Ramos (cell line): ENCODE measurements around the gene RTL5.

ENCODE experiments used
- in situ Hi-C: fragments of 300-500 bp; cut with MboI; formaldehyde crosslinking; loops from one replicate; pipeline ENCODE4 v1.14.3; 2022; ENCODE audit warnings: low sequenced_read_pairs; ENCODE audit not compliant: unreplicated experiment

Gene RTL5

DNA sequence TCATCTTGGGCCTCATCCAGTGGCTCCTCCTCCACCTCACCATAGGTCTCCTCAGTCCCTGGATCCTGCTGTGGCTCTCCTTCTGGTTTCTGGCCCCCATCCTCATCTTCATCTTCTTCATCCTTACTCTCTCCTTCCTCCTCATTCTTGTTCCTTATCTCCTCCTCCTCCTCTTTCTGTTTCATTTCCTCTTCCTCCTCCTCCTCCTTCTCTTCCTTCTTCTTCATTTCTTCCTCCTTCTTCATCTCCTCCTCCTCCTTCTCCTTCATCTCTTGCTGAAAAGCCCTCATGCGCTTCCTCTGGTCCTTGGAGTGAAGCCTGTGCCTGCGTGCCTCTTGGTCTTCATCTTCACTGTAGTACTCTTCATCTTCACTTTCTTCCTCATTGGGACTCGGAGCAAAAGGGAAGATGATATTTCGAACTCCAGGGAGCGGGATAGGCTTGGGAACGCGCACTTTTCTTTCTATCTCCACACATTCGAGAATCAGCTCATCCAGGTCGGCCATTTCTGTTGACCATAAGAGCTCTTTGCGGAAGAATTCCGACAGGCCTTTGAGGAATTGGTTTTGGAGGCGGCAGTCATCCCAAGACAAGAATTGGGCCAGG, 1.5 kb downstream of the RTL5 start:
- in situ Hi-C loops: no loop called here

DNA sequence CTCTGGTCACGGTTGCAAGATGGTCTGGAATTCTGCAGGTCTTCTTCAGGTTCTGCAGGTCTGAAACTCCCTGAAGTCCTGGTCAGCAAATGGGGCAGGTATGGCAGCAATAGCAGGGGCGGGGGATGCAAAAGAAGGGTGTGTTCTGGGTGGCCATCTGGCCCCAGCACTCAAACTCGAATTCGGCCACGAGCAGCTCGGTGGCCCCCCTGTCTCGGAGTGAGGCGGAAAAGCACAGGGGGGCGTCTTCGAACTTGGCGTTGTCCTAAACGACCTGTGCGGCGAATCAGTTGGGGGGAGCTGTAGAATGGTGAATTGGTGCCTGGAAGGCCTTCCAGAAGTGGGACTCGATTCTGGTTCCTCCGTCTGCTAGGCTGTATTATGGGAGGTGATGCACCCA, 2.1 kb downstream of the RTL5 start:
- in situ Hi-C loops: no loop called here

DNA sequence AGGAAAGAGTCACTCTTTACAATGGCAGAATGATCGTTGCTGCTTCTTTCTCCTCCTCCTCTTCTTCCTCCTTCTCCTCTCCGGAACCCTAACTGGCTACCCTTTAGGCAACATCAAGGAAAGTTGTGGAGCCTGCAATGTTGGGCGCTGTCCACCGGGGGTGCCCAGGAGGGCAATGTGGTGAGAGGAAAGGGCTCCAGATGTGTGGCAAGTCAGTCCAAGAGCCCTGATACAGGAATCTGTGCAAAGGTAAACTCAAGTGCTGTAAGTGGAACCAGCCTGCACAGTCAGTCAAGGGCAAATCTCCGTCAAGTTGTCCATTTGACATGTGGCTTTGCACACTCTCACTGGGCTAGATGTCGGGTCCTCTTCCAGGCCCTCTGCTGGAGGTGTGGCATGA, 2.8 kb downstream of the RTL5 start:
- in situ Hi-C loops: no loop called here

DNA sequence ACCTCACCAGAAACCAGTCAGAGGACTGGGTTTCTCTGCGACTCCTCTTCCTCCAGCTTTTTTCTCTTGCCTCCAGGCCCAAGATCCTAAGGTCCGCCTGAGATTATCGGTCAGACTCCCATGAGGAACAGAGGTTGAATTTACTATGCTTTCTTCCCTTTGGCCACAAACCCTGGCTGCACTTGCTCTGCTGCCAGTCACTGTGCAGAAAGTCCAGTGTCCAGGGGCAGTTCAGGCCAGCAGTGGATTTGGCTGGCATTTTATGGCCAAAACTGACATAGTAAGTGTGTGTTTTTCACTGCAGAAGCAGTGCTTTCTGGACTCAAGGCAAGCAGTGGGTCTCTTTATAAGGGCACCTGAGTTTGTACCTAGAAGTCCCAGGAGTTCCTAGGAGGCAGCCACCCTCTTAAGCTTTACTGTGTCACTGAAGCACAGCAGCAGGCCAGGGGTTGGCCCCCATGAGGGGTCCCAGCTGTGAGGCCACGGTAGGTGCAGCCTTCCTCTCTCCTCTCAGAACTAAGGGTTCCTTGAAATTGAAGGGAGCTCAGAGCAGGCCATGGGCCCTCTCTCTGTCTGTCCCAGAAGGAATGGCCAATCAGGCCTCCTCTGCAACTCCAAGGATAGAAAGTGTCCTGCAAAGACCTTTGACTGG, 3.4 kb downstream of the RTL5 start:
- in situ Hi-C loops: no loop called here

DNA sequence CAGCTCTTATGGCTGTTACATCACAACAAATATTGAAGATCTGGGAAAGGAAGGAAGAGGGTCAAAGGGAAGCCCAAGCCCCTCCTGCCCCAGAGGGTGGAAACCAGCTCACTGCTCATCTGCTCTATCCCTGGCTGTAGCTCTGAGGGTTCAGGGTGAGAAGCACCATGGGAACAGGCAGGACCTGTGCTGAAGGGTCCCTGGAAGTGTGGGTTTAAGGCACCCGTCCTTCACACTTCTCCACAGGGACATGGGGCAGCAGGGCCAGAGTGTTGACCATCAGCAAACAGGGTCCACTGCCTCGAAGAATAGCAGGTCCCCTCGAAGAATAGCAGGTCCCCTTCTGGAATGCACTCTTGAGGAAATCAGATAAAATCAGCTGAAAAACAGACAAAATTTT, 4.4 kb downstream of the RTL5 start:
- in situ Hi-C loops: no loop called here

DNA sequence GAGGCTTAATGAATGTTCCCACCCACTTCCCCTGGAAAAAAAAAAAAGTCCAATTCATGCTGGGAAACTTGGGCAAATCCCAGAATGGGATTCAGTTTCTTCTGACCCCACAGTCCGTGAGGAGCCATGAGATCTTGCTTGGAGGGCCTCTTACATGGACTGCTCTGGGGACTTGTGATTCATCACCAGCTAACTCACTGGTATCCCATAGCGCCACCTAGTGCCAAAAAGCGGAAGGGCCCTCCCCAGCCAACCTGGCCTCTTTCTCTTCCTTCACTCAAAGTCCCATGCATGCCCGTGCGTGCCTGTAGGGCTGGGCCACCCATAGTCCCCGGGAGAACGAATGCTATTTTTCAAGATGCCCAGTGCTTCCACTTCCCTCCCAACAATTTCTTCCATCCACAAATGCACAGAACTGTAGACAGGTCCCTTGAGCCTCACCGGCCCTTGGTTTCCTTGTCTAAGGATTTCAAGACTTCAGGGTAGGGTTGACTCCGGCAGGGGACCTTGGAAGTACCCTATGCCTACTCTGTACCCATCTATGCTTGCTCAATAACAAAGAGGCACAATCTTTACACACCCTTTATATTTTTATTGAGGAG, 5.1 kb downstream of the RTL5 start:
- in situ Hi-C loops: no loop called here

DNA sequence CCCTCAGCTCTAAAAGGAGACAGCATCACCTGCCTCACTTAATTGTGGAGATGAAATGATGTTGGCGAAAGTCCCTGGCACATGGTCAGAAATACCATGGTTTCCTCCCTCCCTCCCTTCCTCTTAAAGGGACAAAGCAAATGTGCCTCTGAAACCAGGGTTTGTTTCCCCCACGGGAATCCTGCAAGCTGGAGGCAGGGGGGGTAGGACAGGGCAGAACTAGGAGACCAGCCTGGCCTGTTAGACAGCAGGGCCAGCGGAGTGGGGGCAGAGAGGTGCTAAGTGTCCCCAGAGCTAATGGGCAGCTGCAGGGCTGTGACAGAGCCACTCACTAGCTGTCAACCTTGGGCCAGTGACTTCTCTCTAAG, 5.7 kb downstream of the RTL5 start:
- in situ Hi-C loops: no loop called here

DNA sequence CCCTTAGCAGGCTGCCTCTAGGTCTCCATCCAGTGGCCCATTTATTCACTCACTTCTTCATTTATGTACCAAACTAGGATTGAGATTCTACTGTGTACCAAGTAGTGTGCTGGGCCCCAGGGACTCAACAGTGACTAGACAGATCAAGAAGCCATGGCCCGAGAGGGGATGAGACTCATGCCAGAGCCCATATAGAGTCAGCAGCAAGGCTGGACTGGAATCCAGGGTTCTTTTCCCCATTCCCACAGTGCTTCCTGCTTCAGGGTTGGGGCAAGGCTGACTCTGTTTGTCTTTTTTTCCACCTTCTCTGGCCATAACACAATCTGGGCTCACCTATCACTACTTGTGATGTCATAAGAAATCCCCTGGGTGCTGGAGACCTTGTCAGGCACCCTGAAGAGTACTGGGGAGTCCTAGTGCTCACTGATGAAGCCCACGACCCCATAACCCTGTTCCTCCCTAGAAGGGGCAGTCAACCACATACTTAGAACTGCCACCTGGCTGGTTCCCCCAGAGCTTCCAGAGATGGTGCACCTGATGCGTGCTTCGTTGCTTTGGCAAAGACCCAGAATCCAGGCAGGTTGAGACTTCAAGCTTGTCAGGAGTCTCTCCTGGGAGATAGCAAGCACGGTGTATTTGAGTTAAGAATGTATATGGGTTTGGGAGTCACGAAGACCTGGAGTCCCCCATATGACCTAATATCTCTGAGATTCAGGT, 6.2 kb downstream of the RTL5 start:
- in situ Hi-C loops: no loop called here

DNA sequence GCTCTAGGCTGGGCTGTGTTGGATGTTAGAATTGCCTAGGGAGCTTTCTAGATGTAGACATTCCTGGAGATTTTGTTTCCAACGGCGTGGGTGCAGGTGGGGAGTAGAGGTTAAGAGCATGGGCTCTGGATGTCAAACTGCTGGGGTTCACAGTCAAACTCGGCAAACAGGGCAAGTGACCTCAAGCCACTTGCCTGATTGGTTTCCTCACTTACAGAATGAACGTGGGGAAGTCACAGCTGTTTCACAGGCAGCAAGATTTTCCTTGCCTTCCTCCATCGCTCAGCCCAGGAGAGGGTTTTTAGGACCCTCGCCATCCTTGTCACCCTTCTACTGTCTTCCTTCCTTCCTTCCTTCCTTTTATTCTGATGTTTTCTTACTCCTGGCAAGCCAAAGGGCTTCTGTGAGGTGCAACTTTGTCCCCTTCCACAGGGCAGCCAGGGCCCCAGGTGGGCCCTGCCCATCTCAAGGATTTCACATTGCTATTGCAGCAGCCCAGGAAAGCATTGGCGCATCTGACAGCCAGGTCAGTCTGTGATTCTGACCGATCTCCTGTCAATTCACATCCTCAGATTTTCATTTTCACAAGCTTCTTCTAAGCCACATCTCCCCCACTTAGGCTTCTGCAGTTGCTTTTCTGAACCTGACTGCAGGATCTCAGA, 7.0 kb downstream of the RTL5 start:
- in situ Hi-C loops: no loop called here

DNA sequence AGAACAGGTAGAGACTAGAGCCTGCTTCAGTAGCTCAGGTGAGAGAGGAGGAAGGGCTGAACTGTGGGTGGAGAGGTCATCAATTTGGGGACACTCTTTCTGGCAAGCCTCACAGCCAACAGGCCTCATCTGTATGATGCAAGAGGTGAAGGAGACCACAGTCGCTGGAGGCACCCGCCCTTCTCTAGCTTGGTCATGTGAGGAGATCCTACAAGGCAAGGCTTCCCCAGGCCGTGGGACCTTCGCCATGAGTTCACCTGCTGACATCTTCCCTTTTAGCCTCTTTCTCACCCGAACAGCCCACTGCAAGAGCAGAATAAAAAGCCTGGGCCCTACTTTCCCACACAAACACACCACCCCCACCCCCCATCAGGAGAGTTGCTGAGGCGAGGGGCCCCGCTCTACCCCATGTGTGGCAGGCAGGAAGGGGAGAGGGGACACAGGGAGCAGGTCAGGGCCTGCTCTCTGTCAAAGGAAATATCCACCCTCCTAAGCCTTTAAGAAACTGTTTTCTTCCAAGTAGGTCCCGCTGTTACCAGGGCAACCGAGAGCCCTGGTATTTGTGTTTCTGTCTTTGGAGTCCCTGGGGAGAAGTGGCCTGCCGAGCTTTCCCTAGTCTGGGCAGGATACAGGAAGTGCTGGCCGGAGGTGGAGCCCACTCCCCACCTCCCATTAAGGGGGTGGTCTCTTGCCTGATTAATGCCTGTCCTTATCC, 8.1 kb downstream of the RTL5 start:
- in situ Hi-C loops: no loop called here

DNA sequence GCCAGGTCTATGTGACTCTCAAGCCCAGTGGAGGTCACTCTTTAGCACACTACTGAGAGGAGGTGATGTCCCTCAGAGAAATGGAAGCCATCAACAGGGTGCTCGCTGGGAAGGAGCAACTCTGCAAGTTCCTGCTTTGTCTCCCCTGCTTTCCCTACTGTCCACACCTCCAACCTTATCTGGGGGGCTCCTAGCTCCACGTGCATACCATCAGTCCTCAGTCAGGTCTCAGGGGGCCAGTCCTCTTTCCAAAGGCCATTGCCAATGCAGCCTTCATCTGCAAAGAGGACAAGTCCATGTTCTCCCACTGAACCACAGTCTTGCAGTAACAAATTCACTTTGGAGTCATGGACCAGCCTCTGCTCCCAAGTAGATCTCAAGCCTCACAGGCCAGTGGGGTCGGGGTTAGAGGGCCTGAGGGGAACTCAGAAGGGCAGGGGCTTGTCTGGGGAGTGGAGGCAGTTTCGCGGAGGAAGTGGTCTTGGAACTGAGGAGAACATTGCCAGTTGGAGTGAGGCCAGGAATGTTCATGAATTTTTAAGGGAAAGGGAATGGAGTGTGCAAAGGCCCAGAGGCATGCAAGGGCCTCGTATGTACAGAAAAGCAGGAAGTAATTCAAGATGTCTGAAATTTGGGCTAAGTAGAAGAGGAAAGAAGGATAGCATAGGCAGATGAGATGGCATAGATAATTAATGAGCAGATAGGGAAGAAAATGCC, 8.9 kb downstream of the RTL5 start:
- in situ Hi-C loops: no loop called here

DNA sequence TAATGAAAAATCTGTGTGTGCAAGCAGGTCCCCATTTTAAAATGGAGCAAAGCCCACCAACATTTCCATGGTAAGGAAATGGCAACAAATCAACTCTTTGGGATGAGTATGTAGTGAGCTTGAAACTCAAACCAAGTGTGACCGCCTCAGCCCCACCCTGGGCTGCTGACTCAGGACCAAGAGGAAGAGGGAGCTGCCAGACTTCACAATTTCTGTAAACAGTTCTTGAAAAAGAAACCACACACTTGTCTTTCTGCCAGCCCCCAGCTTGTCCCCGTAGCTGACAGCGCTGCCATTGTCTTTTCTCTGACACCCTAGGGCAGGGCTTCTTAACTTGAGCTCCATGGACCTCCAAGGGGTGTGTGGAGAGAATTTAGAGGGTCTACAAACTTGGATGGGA, 10.3 kb downstream of the RTL5 start:
- in situ Hi-C loops: no loop called here

DNA sequence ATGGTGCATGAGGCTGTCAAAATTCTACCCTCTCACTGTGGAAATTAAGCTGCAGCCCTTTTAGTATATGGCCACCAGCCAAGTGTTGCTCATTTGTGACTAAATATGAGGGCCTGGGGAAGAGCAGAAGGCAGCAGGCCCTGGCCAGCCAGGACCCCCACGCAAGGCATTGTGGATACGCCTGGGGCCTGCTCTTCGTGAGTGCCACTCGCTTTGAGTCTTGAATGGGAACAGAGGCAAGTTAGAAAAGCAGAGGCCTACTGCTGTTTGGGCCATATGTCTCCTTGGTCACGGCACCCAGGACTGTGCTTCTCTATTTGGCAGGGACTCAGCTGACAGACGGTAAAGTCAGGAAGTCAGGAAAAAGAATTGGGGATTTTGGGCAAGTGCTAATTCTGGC, 10.9 kb downstream of the RTL5 start:
- in situ Hi-C loops: no loop called here

DNA sequence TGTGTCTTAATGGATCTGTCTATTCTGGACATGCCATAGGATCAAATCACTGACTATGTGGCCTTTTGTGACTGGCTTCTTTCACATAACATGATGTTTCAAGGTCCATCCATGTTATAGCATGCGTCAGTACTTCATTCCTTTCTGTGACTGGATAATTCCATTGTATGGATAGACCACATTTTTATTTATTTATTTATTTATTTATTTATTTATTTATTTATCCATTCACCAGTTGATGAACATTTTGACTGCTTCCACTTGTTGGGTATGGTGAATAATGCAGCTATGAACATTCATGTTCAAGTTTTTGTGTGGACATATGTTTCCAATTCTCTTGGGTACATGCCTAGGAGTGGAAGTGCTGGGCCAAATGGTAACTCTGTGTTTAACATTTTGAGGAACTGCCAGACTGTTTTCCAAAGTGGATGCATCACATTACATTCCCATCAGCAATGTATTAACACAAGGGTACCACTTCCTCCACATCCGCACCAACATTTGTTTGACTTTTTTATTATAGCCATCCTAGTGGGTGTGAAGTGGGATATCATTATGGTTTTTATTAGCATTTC, 14.0 kb downstream of the RTL5 start:
- in situ Hi-C loops: no loop called here

DNA sequence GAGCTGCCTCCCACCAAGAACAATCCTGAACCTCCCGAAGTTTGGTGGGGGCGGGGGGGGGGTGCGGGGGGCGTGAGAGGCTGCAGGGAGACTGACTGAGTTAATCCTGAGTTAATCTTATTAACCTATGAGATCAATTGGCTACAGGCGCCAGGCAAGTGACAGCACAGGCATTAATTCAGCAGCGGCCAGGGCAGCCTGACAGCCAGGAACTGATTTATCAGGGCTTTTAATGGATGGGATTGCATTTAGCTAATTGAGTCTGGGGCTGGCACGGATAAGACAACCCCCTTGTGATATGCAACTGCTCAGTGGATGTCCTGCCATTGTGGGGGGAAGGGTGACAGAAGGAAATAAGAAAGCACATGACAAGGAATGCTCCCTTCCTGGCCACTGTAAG, 16.3 kb downstream of the RTL5 start:
- in situ Hi-C loops: no loop called here

DNA sequence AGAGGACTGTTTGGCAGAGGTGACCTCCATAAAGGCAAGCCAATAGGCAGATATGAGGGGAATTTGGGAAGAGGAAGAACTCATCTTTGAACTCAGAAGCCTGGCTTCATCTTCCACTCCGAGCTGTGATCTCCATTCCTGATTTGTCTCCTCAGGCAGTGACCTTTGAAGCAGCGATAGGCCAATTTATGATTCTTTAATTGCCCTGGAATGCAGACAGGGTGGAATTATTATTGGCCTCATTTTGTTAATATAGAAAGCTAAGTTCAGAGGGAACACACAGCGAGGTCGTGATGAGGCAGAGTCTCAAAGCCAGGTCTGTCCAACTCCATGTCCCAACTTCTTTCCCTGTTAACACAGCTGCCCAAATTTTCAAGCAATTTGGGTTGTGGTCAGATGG, 16.9 kb downstream of the RTL5 start:
- in situ Hi-C loops: no loop called here

DNA sequence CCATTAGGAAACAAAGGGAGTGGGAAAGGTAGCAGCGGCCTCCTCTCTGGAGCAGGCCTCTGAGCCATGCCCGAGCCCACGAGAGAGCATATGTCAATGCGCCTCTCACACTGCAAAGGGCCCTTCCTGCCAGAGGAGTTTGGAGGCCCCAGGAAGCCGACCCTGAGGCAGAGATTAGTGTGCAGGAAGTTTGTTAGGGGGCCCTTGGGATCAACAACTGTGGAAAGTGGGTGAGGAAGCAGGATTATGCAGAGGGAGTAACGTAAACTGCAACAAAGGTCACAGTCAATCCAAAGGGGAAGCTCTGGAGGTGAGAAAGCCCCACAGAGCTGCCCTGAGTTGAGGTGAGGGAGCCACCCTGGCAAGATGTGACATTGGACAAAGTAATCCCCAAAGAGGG, 17.4 kb downstream of the RTL5 start:
- in situ Hi-C loops: no loop called here

DNA sequence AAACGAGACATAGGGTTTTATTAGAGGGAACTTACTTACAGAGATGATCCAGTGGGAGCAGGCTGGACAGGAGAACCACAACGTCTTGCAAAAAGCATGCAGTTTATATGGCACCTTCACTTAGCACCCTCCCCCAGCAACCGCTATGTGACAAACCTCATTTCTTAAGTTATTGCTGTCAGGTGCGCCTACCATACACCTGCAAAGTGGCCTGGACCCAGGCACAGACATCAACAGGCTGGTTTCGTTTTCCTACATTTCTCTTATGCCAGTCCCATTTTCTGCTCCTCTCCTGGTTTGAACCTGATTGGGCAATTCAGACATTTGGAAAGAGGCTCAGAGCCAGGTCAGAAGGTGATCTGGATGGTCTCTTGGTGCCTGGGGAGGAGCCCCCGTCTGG, 18.3 kb downstream of the RTL5 start:
- in situ Hi-C loops: no loop called here

DNA sequence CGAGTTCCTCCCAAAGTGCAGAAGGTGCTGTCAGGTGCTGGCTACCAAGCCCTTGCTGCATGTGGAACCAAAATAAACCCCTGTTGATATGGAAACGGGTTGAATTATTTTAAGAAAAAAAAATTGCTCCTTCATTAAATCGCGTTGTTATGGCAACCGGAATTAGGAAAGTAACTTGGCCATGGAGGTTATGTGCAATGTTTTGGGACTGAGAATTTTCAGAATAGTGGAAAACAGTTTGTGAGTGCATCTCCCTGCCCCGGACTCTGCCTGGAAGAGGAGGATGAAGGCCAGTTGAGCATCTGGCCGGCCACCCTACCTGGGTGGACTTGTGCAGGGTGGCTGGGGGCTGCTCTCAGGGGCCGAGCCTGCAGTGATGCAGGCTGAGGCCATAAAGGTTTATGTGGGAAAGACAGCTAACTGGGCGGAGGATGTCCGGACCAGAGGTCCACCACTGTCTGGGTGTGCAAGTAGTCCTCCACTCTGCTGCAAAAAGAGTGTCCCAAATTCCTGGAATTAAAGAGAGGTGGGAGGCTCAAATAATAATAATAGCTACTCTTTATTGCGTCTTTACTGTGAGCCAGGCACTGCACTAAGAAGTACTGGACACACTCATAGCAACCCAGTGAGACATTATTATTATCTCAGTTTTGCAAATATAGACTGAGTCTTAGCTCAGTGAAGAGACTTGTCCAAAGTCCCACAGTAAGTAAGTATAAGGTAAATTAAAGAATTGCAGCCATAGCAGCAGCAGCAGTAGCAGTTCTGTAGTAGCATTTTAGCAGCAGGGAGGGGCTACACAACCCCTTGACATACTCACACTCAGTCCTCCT, 20.6 kb downstream of the RTL5 start:
- in situ Hi-C loops: no loop called here
